Cardiac fibroblast (primary cell): ENCODE results near the gene SHISA9.

ENCODE experiments used
- DNase-seq, 2 donors: peaks; one replicate each; pipeline versions ENCODE4 v3.0.0 to v3.0.0-alpha.2; 2010; ENCODE audit warnings: low read depth in 2 of 2
- H3K4me3 ChIP-seq, 2 donors: replicated peaks in 1 of 2; 1 replicate in 1 of 2; 2 replicates in 1 of 2; pipeline ENCODE4 v1.5.1; 2011; ENCODE audit warnings: low read depth in 2 of 2, low read length in 2 of 2, mild to moderate bottlenecking in 2 of 2, moderate library complexity in 1 of 2
- CTCF ChIP-seq: IDR thresholded peaks from one replicate; pipeline ENCODE4 v1.5.1; 2011; ENCODE audit warnings: low read depth, mild to moderate bottlenecking, low read length, inconsistent platforms

Gene SHISA9

GRCh38 chr16:13262270-13263090 lies 361.1 kb downstream of the SHISA9 start:
- no peak for TF ChIP-seq CTCF
- H3K4me3 ChIP-seq: no peak overlapping the region
- no peak for DNase-seq

DNA sequence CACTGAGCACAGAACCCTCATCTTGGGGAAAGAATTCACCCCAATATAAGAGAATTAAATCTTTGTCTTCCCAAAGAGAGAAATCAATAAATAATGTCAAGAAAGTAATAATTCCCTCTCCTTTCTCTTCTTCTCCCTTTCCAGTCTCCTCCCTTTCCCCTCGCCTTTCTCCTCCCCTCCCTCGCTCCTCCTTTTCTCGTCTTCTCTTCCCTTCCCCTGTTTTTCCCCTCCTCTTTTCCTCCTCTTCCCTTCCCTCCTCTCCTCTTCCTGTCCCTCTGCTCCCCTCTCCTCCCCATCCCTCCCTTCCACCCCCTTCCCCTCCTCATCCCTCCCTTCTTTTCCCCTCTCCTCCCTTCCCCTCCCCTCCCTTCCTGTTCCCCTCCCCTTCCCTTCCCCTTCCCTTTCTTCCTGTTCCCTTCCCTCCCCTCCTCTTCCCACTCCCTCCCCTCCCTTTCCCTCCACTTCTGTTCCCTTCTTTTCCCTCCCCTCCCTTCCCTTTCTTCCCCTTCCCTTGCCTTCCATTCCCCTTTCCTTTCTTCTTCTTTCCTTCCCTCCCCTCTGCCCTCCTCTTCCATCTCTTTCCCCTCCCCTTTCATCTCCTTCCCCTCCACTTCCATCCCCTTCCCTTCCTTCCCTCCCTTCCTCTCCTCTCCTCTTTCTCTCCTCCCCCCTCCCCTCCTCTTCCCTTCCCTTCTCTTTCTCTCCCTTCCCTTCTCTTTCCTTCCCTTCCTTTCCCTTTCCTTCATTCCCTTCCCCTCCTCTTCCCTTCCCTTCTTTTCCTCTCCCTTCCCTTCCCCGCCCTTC lies 363.6 kb downstream of the SHISA9 start:
- no peak overlapping the region for H3K4me3 ChIP-seq
- no peak for DNase-seq
- no peak for TF ChIP-seq CTCF

DNA sequence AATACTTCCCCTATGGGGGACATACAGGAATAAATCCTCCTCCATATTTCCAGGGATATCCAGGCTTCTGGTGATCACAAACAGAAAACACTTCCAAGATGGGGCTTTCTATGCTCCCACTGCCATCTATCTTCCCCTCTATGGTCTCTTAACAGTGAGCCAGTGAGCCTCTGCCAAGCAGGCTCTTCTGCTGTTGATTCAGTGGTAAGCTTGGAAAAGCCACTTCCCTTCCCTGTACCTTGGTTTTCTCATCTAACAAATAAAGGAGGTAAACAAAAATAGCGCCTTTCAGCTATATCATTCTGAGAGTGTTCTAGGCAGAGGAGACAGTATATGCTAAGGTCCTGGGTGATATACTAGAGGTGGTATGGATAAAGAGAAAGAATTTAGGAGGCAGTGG lies 368.0 kb downstream of the SHISA9 start:
- DNase-seq: no peak
- TF ChIP-seq CTCF: no peak
- H3K4me3 ChIP-seq: no peak overlapping the region

DNA sequence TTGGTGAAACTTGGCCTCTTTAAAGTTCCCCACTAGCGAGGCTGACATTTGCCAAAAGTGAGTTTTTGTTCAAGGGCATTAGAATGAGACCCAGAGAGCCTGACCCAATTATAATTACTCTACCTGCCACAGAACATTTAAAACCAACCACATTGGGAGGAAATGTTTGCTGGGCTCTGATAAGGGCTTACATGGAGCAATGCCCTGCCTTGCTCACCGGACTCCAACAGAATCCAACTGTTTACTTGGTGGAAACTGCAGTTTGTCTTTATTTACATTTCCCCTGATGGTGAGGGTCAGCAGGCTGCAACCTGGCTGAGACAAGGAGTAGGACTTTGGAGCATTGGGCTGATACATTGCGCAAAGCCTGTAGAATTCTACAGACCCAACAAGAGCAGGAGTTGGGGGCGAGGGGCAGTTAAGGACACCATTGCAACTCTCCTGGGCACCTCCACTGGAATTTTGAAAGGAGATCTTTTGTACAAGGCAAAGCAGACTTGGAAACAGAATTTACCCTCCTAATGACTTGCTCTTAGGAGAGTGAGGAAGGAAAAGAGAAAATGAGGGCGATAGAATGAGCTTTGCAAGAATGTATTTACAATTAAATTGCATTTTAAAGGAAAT lies 368.6 kb downstream of the SHISA9 start:
- TF ChIP-seq CTCF: no peak
- DNase-seq: no peak
- no peak overlapping the region for H3K4me3 ChIP-seq

DNA sequence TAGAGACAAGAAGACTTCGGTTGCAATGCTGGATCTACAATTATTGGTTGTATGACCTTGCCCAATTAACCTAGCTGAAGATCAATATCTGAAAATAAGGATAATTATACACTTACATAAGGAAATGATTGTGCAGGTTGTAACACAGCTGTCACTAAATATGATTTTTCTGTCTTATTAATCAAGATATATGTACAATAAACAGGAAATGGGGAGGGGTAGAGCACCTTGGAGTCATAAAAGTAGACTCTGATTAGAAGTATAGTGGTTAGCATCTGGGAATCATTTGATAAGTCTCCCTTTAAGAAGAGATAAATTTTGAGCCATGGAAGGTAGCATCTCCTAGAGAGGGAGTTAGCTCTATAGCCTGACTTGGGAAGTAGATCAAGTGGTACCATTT lies 369.2 kb downstream of the SHISA9 start:
- no peak overlapping the region for H3K4me3 ChIP-seq
- TF ChIP-seq CTCF: no peak
- no peak for DNase-seq

DNA sequence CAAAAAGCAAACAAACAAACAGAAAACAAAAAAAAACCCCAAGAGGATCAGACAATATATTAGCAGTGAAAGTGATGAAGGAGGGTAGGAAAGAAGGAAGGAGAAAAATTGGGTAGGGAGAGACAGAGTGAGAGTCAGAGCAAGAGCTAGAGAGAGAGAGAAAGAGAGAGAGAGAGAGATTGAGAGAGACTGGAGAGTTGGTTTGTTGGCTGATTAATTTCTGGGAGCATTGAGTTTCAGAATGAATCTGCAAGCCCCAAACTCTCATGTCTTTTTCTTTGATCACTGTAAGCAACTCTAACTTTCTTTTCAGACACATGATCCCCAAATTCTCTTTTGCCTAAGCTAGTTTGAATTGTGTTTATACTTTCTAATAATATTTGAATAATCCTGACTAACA lies 388.1 kb downstream of the SHISA9 start:
- DNase-seq: no peak
- TF ChIP-seq CTCF: no peak
- no peak overlapping the region for H3K4me3 ChIP-seq
